Measurements from ENCODE around the gene IFIT2.

Gene IFIT2

GRCh38 chr10:89296220-89296648, 5.6 kb upstream of the IFIT2 start:
- H3K27me3 ChIP-seq (ENCODE audit: control insufficient read depth, insufficient read depth, low read length, poor library complexity, severe bottlenecking), result no peaks in the 10 kb centered on the region
- WGBS, 2 experiments, result 90 to 94% methylated on average over 5 of the region's 5 CpGs
- H3K9me3 ChIP-seq (ENCODE audit: control insufficient read depth, low read length), result no peaks in the 10 kb centered on the region
- H3K4me1 ChIP-seq (ENCODE audit: control insufficient read depth, insufficient read depth, low read length), result no peaks in the 10 kb centered on the region
- no peak overlapping the region for H3K4me3 ChIP-seq (ENCODE audit: insufficient read depth, low read depth, low read length)
- H3K36me3 ChIP-seq (ENCODE audit: control insufficient read depth, insufficient read depth, low read length), result no peaks in the 10 kb centered on the region
- H3K27ac ChIP-seq (ENCODE audit: insufficient read depth, low read depth, low read length, poor library complexity, severe bottlenecking), result no peak overlapping the region

GRCh38 chr10:89297356-89297755, 4.5 kb upstream of the IFIT2 start:
- Histone ChIP-seq H3K27ac (ENCODE audit: insufficient read depth, low read depth, low read length, poor library complexity, severe bottlenecking) (no peak overlapping the region), H3K9me3 (ENCODE audit: control insufficient read depth, low read length) (no peaks in the 10 kb centered on the region), H3K36me3 (ENCODE audit: control insufficient read depth, insufficient read depth, low read length) (no peaks in the 10 kb centered on the region), H3K4me3 (ENCODE audit: insufficient read depth, low read depth, low read length) (no peak overlapping the region), H3K27me3 (ENCODE audit: control insufficient read depth, insufficient read depth, low read length, poor library complexity, severe bottlenecking) (no peaks in the 10 kb centered on the region), H3K4me1 (ENCODE audit: control insufficient read depth, insufficient read depth, low read length) (no peaks in the 10 kb centered on the region)
- WGBS, 2 experiments, result 93 to 98% methylated on average over 4 of the region's 4 CpGs

GRCh38 chr10:89297791-89298190, 4.1 kb upstream of the IFIT2 start:
- Histone ChIP-seq H3K27ac (ENCODE audit: insufficient read depth, low read depth, low read length, poor library complexity, severe bottlenecking) (no peak overlapping the region), H3K9me3 (ENCODE audit: control insufficient read depth, low read length) (no peaks in the 10 kb centered on the region), H3K4me3 (ENCODE audit: insufficient read depth, low read depth, low read length) (no peak overlapping the region), H3K4me1 (ENCODE audit: control insufficient read depth, insufficient read depth, low read length) (no peaks in the 10 kb centered on the region), H3K27me3 (ENCODE audit: control insufficient read depth, insufficient read depth, low read length, poor library complexity, severe bottlenecking) (no peaks in the 10 kb centered on the region), H3K36me3 (ENCODE audit: control insufficient read depth, insufficient read depth, low read length) (no peaks in the 10 kb centered on the region)
- 96 to 97% methylated on average over 4 to 5 of the region's 5 CpGs for WGBS, 2 experiments

- H3K36me3 ChIP-seq (ENCODE audit: control insufficient read depth, insufficient read depth, low read length), result no peaks in the 10 kb centered on the region
- 96 to 100% methylated on average over 2 to 4 of the region's 4 CpGs for WGBS, 2 experiments
- H3K4me3 ChIP-seq (ENCODE audit: insufficient read depth, low read depth, low read length), result no peak overlapping the region
- H3K4me1 ChIP-seq (ENCODE audit: control insufficient read depth, insufficient read depth, low read length), result no peaks in the 10 kb centered on the region
- no peaks in the 10 kb centered on the region for H3K27me3 ChIP-seq (ENCODE audit: control insufficient read depth, insufficient read depth, low read length, poor library complexity, severe bottlenecking)
- H3K9me3 ChIP-seq (ENCODE audit: control insufficient read depth, low read length), result no peaks in the 10 kb centered on the region
- no peak overlapping the region for H3K27ac ChIP-seq (ENCODE audit: insufficient read depth, low read depth, low read length, poor library complexity, severe bottlenecking)
Observed at GRCh38 chr10:89299031-89299430, 2.8 kb upstream of the IFIT2 start.

- no peak overlapping the region for H3K27ac ChIP-seq (ENCODE audit: insufficient read depth, low read depth, low read length, poor library complexity, severe bottlenecking)
- no peak overlapping the region for H3K4me3 ChIP-seq (ENCODE audit: insufficient read depth, low read depth, low read length)
- 86 to 88% methylated on average over 2 of the region's 2 CpGs for WGBS, 2 experiments
- H3K9me3 ChIP-seq (ENCODE audit: control insufficient read depth, low read length), result no peaks in the 10 kb centered on the region
- no peaks in the 10 kb centered on the region for H3K4me1 ChIP-seq (ENCODE audit: control insufficient read depth, insufficient read depth, low read length)
- H3K36me3 ChIP-seq (ENCODE audit: control insufficient read depth, insufficient read depth, low read length), result no peaks in the 10 kb centered on the region
- no peaks in the 10 kb centered on the region for H3K27me3 ChIP-seq (ENCODE audit: control insufficient read depth, insufficient read depth, low read length, poor library complexity, severe bottlenecking)
Observed at GRCh38 chr10:89301232-89301631, 614 bp upstream of the IFIT2 start.

GRCh38 chr10:89302625-89303024, 779 bp downstream of the IFIT2 start:
- Histone ChIP-seq H3K36me3 (ENCODE audit: control insufficient read depth, insufficient read depth, low read length) (no peaks in the 10 kb centered on the region), H3K27me3 (ENCODE audit: control insufficient read depth, insufficient read depth, low read length, poor library complexity, severe bottlenecking) (no peaks in the 10 kb centered on the region), H3K4me1 (ENCODE audit: control insufficient read depth, insufficient read depth, low read length) (no peaks in the 10 kb centered on the region), H3K9me3 (ENCODE audit: control insufficient read depth, low read length) (no peaks in the 10 kb centered on the region), H3K27ac (ENCODE audit: insufficient read depth, low read depth, low read length, poor library complexity, severe bottlenecking) (no peak overlapping the region), H3K4me3 (ENCODE audit: insufficient read depth, low read depth, low read length) (no peak overlapping the region)
- 77 to 81% methylated on average over 2 to 3 of the region's 3 CpGs for WGBS, 2 experiments

- no peaks in the 10 kb centered on the region for H3K36me3 ChIP-seq (ENCODE audit: control insufficient read depth, insufficient read depth, low read length)
- no peak overlapping the region for H3K27ac ChIP-seq (ENCODE audit: insufficient read depth, low read depth, low read length, poor library complexity, severe bottlenecking)
- no peak overlapping the region for H3K4me3 ChIP-seq (ENCODE audit: insufficient read depth, low read depth, low read length)
- H3K9me3 ChIP-seq (ENCODE audit: control insufficient read depth, low read length), result no peaks in the 10 kb centered on the region
- WGBS, 2 experiments, result 95 to 97% methylated on average over 2 of the region's 2 CpGs
- H3K4me1 ChIP-seq (ENCODE audit: control insufficient read depth, insufficient read depth, low read length), result no peaks in the 10 kb centered on the region
- H3K27me3 ChIP-seq (ENCODE audit: control insufficient read depth, insufficient read depth, low read length, poor library complexity, severe bottlenecking), result no peaks in the 10 kb centered on the region
Observed at GRCh38 chr10:89303161-89303560, 1.3 kb downstream of the IFIT2 start.

- H3K36me3 ChIP-seq (ENCODE audit: control insufficient read depth, insufficient read depth, low read length), result no peaks in the 10 kb centered on the region
- H3K27ac ChIP-seq (ENCODE audit: insufficient read depth, low read depth, low read length, poor library complexity, severe bottlenecking), result no peak overlapping the region
- H3K4me1 ChIP-seq (ENCODE audit: control insufficient read depth, insufficient read depth, low read length), result no peaks in the 10 kb centered on the region
- H3K9me3 ChIP-seq (ENCODE audit: control insufficient read depth, low read length), result no peaks in the 10 kb centered on the region
- H3K4me3 ChIP-seq (ENCODE audit: insufficient read depth, low read depth, low read length), result no peak overlapping the region
- H3K27me3 ChIP-seq (ENCODE audit: control insufficient read depth, insufficient read depth, low read length, poor library complexity, severe bottlenecking), result no peaks in the 10 kb centered on the region
- 92 to 94% methylated on average over 4 of the region's 4 CpGs for WGBS, 2 experiments
Observed at GRCh38 chr10:89304026-89304425, 2.2 kb downstream of the IFIT2 start.

- no peak overlapping the region for H3K4me3 ChIP-seq (ENCODE audit: insufficient read depth, low read depth, low read length)
- no peaks in the 10 kb centered on the region for H3K9me3 ChIP-seq (ENCODE audit: control insufficient read depth, low read length)
- WGBS, 2 experiments, result 89 to 100% methylated on average over 1 to 2 of the region's 2 CpGs
- H3K27ac ChIP-seq (ENCODE audit: insufficient read depth, low read depth, low read length, poor library complexity, severe bottlenecking), result no peak overlapping the region
- no peaks in the 10 kb centered on the region for H3K36me3 ChIP-seq (ENCODE audit: control insufficient read depth, insufficient read depth, low read length)
- H3K27me3 ChIP-seq (ENCODE audit: control insufficient read depth, insufficient read depth, low read length, poor library complexity, severe bottlenecking), result no peaks in the 10 kb centered on the region
- no peaks in the 10 kb centered on the region for H3K4me1 ChIP-seq (ENCODE audit: control insufficient read depth, insufficient read depth, low read length)
Observed at GRCh38 chr10:89304446-89304845, 2.6 kb downstream of the IFIT2 start.

- Histone ChIP-seq H3K4me1 (ENCODE audit: control insufficient read depth, insufficient read depth, low read length) (no peaks in the 10 kb centered on the region), H3K27me3 (ENCODE audit: control insufficient read depth, insufficient read depth, low read length, poor library complexity, severe bottlenecking) (no peaks in the 10 kb centered on the region), H3K36me3 (ENCODE audit: control insufficient read depth, insufficient read depth, low read length) (no peaks in the 10 kb centered on the region), H3K4me3 (ENCODE audit: insufficient read depth, low read depth, low read length) (no peak overlapping the region), H3K27ac (ENCODE audit: insufficient read depth, low read depth, low read length, poor library complexity, severe bottlenecking) (no peak overlapping the region), H3K9me3 (ENCODE audit: control insufficient read depth, low read length) (no peaks in the 10 kb centered on the region)
Observed at GRCh38 chr10:89304925-89305324, 3.1 kb downstream of the IFIT2 start.

- H3K36me3 ChIP-seq (ENCODE audit: control insufficient read depth, insufficient read depth, low read length), result no peaks in the 10 kb centered on the region
- H3K27me3 ChIP-seq (ENCODE audit: control insufficient read depth, insufficient read depth, low read length, poor library complexity, severe bottlenecking), result no peaks in the 10 kb centered on the region
- H3K4me1 ChIP-seq (ENCODE audit: control insufficient read depth, insufficient read depth, low read length), result no peaks in the 10 kb centered on the region
- no peak overlapping the region for H3K27ac ChIP-seq (ENCODE audit: insufficient read depth, low read depth, low read length, poor library complexity, severe bottlenecking)
- H3K4me3 ChIP-seq (ENCODE audit: insufficient read depth, low read depth, low read length), result no peak overlapping the region
- WGBS, 2 experiments, result 93 to 94% methylated on average over 9 of the region's 9 CpGs
- H3K9me3 ChIP-seq (ENCODE audit: control insufficient read depth, low read length), result no peaks in the 10 kb centered on the region
Observed at GRCh38 chr10:89305766-89306433, 4.1 kb downstream of the IFIT2 start.
